Stimulated activated CD4-positive, alpha-beta T cell treated with anti-CD3 and anti-CD28 coated beads, Interleukin-2, amount 100 ng/mL, for 4 hours (primary cell): Measurements from ENCODE around the gene UROS.

Experiments
- DNase-seq: peaks from one replicate; pipeline ENCODE4 v3.0.0-alpha.2; 2020; ENCODE audit warnings: low read depth

The UROS gene

GRCh38 chr10:125822878-125823662, at the start of gene UROS, which contains the start of gene BCCIP:
UROS (minus strand) TSS chr10:125823258; CDS start chr10:125816499, 6,759 bp downstream.
BCCIP (plus strand) TSS chr10:125823546; CDS start chr10:125823558, 12 bp downstream.
- DNase-seq: peak; percentile 86

DNA sequence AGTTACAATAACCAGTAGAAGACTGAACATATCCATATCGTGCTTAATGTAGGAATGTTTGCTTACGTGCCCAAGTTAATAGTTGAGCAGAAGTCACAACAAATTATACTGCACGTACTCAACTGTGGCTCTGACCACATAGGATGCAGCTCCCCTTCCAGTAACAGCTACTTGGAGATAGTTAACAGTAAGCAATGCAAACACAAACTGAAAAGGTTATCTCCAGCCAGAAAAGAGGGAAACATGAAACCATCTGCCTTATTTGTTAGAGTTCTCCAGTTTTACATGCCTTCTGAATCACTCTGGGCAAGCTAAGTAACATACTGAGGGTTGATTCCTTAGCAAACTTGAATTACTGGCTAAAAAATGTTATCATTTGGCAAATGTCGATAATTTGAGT, 48.3 kb upstream of the UROS start:
- no peak for DNase-seq

- no peak for DNase-seq
These were observed 45.4 kb upstream of the UROS start for GRCh38 chr10:125868372-125868975.

GRCh38 chr10:125866421-125867029, 43.5 kb upstream of the UROS start:
- no peak for DNase-seq

DNA sequence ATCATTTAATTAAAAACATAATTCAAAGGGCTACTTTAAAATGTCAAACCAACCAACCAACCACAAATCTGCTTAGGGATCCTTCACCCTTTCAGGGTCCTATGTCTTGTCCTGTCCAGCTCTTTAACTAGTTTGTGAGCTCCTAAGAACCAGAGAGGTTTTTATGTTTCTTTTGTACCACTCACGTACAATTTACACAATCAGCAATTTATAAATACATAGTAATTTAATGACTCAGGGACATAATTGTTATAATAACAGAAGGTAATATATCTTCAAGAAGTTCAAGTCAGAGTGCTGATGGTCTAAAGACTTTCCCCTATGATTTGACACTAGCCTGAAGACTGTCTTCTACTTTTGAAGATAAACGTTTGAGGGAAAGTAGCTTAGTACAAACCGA, 42.1 kb upstream of the UROS start:
- DNase-seq: no peak

GRCh38 chr10:125859128-125859817, 36.2 kb upstream of the UROS start:
- no peak for DNase-seq

DNA sequence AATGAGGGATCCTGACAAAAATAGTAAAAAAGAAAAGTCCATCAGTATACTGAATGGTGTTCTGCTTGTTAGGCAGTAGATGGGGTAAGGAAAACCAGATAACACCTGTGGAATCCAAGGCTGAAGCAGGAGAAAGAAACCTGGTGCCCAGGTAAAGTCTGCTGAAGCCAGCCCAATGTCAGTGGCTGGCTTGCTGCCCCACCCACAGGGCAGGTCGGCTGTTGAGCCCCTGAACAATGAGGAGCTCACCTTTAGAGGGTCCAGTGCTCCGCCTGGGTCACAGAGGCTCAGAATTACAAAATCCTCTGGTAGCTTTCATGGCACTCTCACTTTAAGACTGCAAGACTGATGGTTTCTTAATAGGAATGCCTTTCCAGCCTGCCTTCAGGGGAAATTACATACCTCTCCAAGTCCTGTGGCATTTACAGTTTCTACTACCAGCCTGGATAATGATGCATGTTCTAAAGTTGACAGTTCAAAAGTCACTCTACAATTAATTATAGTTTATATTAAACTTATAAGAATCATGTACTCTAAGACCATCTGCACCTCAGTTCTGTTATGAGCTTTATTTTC, 34.2 kb upstream of the UROS start:
- no peak for DNase-seq

GRCh38 chr10:125852487-125852886, 29.4 kb upstream of the UROS start:
- no peak for DNase-seq

GRCh38 chr10:125850766-125851731, 28.0 kb upstream of the UROS start:
- DNase-seq: no peak

- DNase-seq: no peak
These were observed 26.4 kb upstream of the UROS start for GRCh38 chr10:125849448-125849847.

GRCh38 chr10:125848857-125849256, 25.8 kb upstream of the UROS start:
- DNase-seq: no peak

DNA sequence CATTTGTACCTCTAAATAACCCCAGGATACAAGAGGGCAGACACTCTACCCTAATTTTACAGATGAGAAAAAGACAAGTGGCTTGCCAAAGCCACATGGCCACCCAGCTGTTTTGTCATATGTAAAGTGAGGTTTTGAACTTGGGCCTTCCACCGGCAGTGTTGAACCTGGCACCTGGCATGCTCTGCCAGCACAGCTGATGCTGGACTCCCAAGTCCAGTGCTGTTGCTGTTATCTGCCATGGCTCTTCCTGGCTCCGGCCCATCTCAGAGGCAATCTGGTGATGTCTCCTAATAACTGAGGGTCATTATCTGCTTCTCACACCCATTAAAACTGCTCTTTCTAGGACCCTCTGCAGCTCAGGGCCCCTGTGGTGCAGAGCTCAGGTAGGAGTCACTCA, 25.3 kb upstream of the UROS start:
- DNase-seq: no peak

GRCh38 chr10:125846894-125847293, 23.8 kb upstream of the UROS start:
- DNase-seq: no peak

- DNase-seq: no peak
These were observed 22.6 kb upstream of the UROS start for GRCh38 chr10:125845617-125846016.

GRCh38 chr10:125844751-125845221, 21.7 kb upstream of the UROS start:
- no peak for DNase-seq

DNA sequence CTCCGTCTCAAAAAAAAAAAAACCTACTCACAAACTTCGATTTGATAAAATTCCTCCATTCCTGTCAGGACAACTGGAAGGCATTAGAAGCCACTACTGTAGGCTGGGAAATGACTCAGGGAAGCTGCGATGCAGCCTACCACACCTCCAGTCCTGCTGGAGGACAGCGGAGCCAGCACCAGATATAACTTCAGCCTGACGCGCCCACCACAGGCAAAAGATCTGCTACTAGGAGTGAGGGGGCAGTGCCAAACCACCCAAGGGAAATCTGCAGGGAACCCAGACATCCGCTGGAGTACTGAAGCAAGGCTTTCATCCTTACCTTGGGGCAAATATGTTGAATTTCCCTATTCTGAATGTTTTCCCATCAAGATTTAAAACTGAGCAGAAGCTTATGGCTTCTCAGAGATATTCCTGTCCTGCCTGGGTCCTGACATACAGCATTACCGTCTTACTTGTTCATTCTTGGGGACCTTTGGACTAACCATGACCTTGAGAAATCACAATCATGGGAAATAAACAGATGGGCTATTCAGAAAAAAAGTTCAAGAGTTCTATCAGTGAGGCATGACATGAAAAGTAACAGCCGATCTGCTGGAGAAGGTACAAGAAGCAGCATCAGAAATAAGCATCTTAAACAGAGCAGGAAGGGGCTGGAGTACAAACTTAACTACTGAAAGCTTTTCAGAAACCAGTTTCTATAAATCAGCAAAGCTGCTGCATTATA, 20.7 kb upstream of the UROS start:
- DNase-seq: no peak

DNA sequence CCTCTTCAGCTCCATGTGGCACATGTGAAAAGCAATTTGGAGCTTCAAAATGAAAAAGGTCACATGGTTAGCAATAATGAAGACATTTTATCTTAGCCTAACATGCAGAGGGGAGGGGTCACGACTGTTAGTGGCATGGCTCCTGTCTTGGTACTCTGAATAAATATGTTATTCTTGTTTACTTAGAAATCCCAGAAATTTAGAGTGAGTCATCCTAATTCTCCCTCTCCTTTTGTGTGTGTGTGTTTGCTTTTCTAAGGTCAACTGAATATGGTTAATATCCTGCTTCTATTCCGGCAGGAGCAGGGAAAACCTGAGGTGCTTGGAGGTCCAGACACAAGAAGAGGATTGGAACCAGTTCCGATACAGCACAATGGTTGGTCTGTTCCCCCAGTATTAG, 17.9 kb upstream of the UROS start:
- DNase-seq: no peak

DNA sequence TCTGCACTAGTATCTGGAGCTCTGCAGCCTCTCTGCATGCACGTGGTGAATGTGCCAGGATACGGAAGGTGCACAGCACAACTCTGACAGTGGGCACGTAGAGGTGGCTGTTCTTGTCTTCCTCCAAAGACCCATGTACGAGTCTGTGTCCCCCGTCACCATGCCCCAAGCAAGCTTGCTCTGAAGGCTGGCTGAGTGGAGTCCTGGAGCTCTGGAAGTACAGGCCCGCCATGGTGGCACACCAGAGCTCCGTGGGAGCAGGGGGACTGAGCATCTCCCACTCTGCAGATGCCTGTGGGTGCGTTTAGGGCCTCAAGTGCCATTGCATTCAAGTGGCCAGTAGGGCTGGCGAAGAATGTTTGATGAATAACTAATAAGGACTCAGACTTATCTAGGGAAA, 17.3 kb upstream of the UROS start:
- DNase-seq: no peak

- DNase-seq: no peak
These were observed 15.9 kb upstream of the UROS start for GRCh38 chr10:125838802-125839575.
